ENCODE measurements around the gene TRAF3IP1. TPM values are rescaled to one million over a fixed set of nuclear protein-coding genes. Genes with fewer than 3 reads are reported as not detected.

TRAF3IP1 gene
- total and polyA plus RNA-seq, 2 donors (not counting 1 experiment from before 2014, with no cell fraction given), result 3.9 to 9.2 TPM

GRCh38 chr2:238351315-238351714, 31.0 kb downstream of the TRAF3IP1 start:
- TF ChIP-seq CTCF (conservative IDR thresholded peaks at IDR 0.05 in 1 of 2, IDR thresholded peaks at IDR 0.05 in 1 of 2; ENCODE audit: low read depth in 1 of 2, low read length in 2 of 2), result no peak
- no peak for TF ChIP-seq EZH2 (IDR thresholded peaks at IDR 0.05; ENCODE audit: low read length, missing control alignments)
- Histone ChIP-seq H4K20me1 (ENCODE audit: control insufficient read depth, extremely low read depth, insufficient read depth, low read length) (no peaks in the 10 kb centered on the region), H3K9ac (ENCODE audit: insufficient read depth, low read length) (no peak overlapping the region), H2AFZ (ENCODE audit: low read length) (no peak overlapping the region), H3K27me3 (ENCODE audit: control insufficient read depth, insufficient read depth, low read length) (no peaks in the 10 kb centered on the region), H3K79me2 (ENCODE audit: control insufficient read depth, insufficient read depth, low read length) (no peaks in the 10 kb centered on the region), H3K4me1 (ENCODE audit: control insufficient read depth, extremely low read depth, insufficient read depth, low read length) (no peaks in the 10 kb centered on the region), H3K36me3 (ENCODE audit: control insufficient read depth, insufficient read depth, low read length) (peaks cover 6% of the 10 kb centered on the region), H3K27ac (ENCODE audit: insufficient read depth, low read length) (no peak overlapping the region), H3K4me3 (replicated peaks in 1 of 4; ENCODE audit: control extremely low read depth in 1 of 4, insufficient read depth in 1 of 4, low read depth in 3 of 4, low read length in 4 of 4) (no peak overlapping the region), H3K9me3 (ENCODE audit: control insufficient read depth, insufficient read depth, low read depth, low read length) (no peaks in the 10 kb centered on the region), H3K4me2 (ENCODE audit: extremely low read depth, insufficient read depth, low read length) (no peak overlapping the region)
- no peak for DNase-seq (ENCODE audit: low read depth in 2 of 2)

GRCh38 chr2:238352361-238352760, 32.0 kb downstream of the TRAF3IP1 start:
- no peaks in the 10 kb centered on the region for H3K9me3 ChIP-seq (ENCODE audit: control insufficient read depth, insufficient read depth, low read depth, low read length)
- TF ChIP-seq CTCF (conservative IDR thresholded peaks at IDR 0.05 in 1 of 2, IDR thresholded peaks at IDR 0.05 in 1 of 2; ENCODE audit: low read depth in 1 of 2, low read length in 2 of 2), result no peak
- TF ChIP-seq EZH2 (IDR thresholded peaks at IDR 0.05; ENCODE audit: low read length, missing control alignments), result no peak
- H3K9ac ChIP-seq (ENCODE audit: insufficient read depth, low read length), result no peak overlapping the region
- no peak for DNase-seq (ENCODE audit: low read depth in 2 of 2)
- no peak overlapping the region for H2AFZ ChIP-seq (ENCODE audit: low read length)
- no peaks in the 10 kb centered on the region for H3K79me2 ChIP-seq (ENCODE audit: control insufficient read depth, insufficient read depth, low read length)
- H3K27me3 ChIP-seq (ENCODE audit: control insufficient read depth, insufficient read depth, low read length), result no peaks in the 10 kb centered on the region
- no peak overlapping the region for H3K4me3 ChIP-seq (replicated peaks in 1 of 4; ENCODE audit: control extremely low read depth in 1 of 4, insufficient read depth in 1 of 4, low read depth in 3 of 4, low read length in 4 of 4)
- no peak overlapping the region for H3K4me2 ChIP-seq (ENCODE audit: extremely low read depth, insufficient read depth, low read length)
- no peak overlapping the region for H3K27ac ChIP-seq (ENCODE audit: insufficient read depth, low read length)
- peaks cover 6% of the 10 kb centered on the region for H3K36me3 ChIP-seq (ENCODE audit: control insufficient read depth, insufficient read depth, low read length)
- H3K4me1 ChIP-seq (ENCODE audit: control insufficient read depth, extremely low read depth, insufficient read depth, low read length), result no peaks in the 10 kb centered on the region
- H4K20me1 ChIP-seq (ENCODE audit: control insufficient read depth, extremely low read depth, insufficient read depth, low read length), result no peaks in the 10 kb centered on the region

- no peak for TF ChIP-seq EZH2 (IDR thresholded peaks at IDR 0.05; ENCODE audit: low read length, missing control alignments)
- TF ChIP-seq CTCF (conservative IDR thresholded peaks at IDR 0.05 in 1 of 2, IDR thresholded peaks at IDR 0.05 in 1 of 2; ENCODE audit: low read depth in 1 of 2, low read length in 2 of 2), result no peak
- Histone ChIP-seq H3K4me3 (replicated peaks in 1 of 4; ENCODE audit: control extremely low read depth in 1 of 4, insufficient read depth in 1 of 4, low read depth in 3 of 4, low read length in 4 of 4) (no peak overlapping the region), H3K27ac (ENCODE audit: insufficient read depth, low read length) (no peak overlapping the region), H3K9me3 (ENCODE audit: control insufficient read depth, insufficient read depth, low read depth, low read length) (no peaks in the 10 kb centered on the region), H3K9ac (ENCODE audit: insufficient read depth, low read length) (no peak overlapping the region), H3K79me2 (ENCODE audit: control insufficient read depth, insufficient read depth, low read length) (no peaks in the 10 kb centered on the region), H2AFZ (ENCODE audit: low read length) (no peak overlapping the region), H3K36me3 (ENCODE audit: control insufficient read depth, insufficient read depth, low read length) (no peaks in the 10 kb centered on the region), H3K4me1 (ENCODE audit: control insufficient read depth, extremely low read depth, insufficient read depth, low read length) (no peaks in the 10 kb centered on the region), H3K4me2 (ENCODE audit: extremely low read depth, insufficient read depth, low read length) (no peak overlapping the region), H3K27me3 (ENCODE audit: control insufficient read depth, insufficient read depth, low read length) (no peaks in the 10 kb centered on the region), H4K20me1 (ENCODE audit: control insufficient read depth, extremely low read depth, insufficient read depth, low read length) (no peaks in the 10 kb centered on the region)
- no peak for DNase-seq (ENCODE audit: low read depth in 2 of 2)
Observed at GRCh38 chr2:238358769-238359168, 38.5 kb downstream of the TRAF3IP1 start.
